HepG2 (cell line): Measurements from ENCODE around the gene SYNGAP1. TPM values are rescaled to one million over a fixed set of nuclear protein-coding genes. Genes with fewer than 3 reads are reported as not detected.

ENCODE experiments used
- ATF1 ChIP-seq: IDR thresholded peaks from 2 replicates; pipeline ENCODE4 v1.6.1; 2016; ENCODE audit warnings: mild to moderate bottlenecking, control low read depth
- EP300 ChIP-seq, 3 experiments: sonication (generic) in 1 of 3; formaldehyde crosslinking in 1 of 3; IDR thresholded peaks; 2 replicates each; pipeline versions ENCODE4 v1.5.1 to v1.6.1; 2011 to 2020; ENCODE audit warnings: low read depth in 2 of 3, low read length in 2 of 3, borderline replicate concordance in 1 of 3, improper control_type of control experiment in 1 of 3, mild to moderate bottlenecking in 1 of 3, missing genetic modification reagents in 1 of 3, moderate library complexity in 1 of 3
- GABPA ChIP-seq, 2 experiments: IDR thresholded peaks; 2 replicates each; pipeline ENCODE4 v1.6.1; 2011 to 2016; ENCODE audit warnings: low read depth in 2 of 2, low read length in 1 of 2, missing biosample characterization in 1 of 2, missing genetic modification characterization in 1 of 2
- HNRNPL ChIP-seq: fragments of 200-400 bp; formaldehyde crosslinking; IDR thresholded peaks from 2 replicates; pipeline ENCODE4 v1.6.1; 2017; ENCODE audit warnings: mild to moderate bottlenecking, low read depth, low read length
- MZF1 ChIP-seq: sonication (generic); formaldehyde crosslinking; IDR thresholded peaks from 2 replicates; pipeline ENCODE4 v1.8.1; 2023; ENCODE audit warnings: mild to moderate bottlenecking, missing genetic modification reagents, borderline replicate concordance
- REPIN1 ChIP-seq: sonication (generic); formaldehyde crosslinking; IDR thresholded peaks from 2 replicates; pipeline ENCODE4 v1.8.0; 2022; ENCODE audit warnings: missing genetic modification reagents, low read depth, mild to moderate bottlenecking, borderline replicate concordance
- SALL1 ChIP-seq: sonication (generic); formaldehyde crosslinking; IDR thresholded peaks from 2 replicates; pipeline ENCODE4 v1.8.0; 2022; ENCODE audit warnings: mild to moderate bottlenecking, missing genetic modification reagents
- SNAPC4 ChIP-seq: sonication (generic); formaldehyde crosslinking; IDR thresholded peaks from 2 replicates; pipeline ENCODE4 v1.4.0; 2020; ENCODE audit warnings: mild to moderate bottlenecking, missing genetic modification reagents
- THYN1 ChIP-seq: sonication (generic); formaldehyde crosslinking; IDR thresholded peaks from 2 replicates; pipeline ENCODE4 v1.8.1; 2023; ENCODE audit warnings: low read depth, mild to moderate bottlenecking, moderate library complexity, missing genetic modification reagents, borderline replicate concordance
- ZBTB2 ChIP-seq: sonication (generic); formaldehyde crosslinking; IDR thresholded peaks from 2 replicates; pipeline ENCODE4 v1.8.0; 2022; ENCODE audit warnings: low read depth, missing genetic modification reagents
- ZBTB4 ChIP-seq: sonication (generic); formaldehyde crosslinking; IDR thresholded peaks from 2 replicates; pipeline ENCODE4 v1.4.0; 2020; ENCODE audit warnings: missing genetic modification reagents, mild to moderate bottlenecking, borderline replicate concordance
- ZBTB42 ChIP-seq: sonication (generic); formaldehyde crosslinking; IDR thresholded peaks from 2 replicates; pipeline ENCODE4 v1.5.0; 2020; ENCODE audit warnings: mild to moderate bottlenecking, missing genetic modification reagents
- ZNF770 ChIP-seq: sonication (generic); formaldehyde crosslinking; IDR thresholded peaks from 2 replicates; pipeline ENCODE4 v1.5.0; 2020; ENCODE audit warnings: mild to moderate bottlenecking, missing genetic modification reagents
- polyA plus RNA-seq, 8 experiments: library from polyadenylated mRNA; depleted of rRNA in 3 of 8; stranded (reverse) in 7 of 8; unstranded in 1 of 8; fragments of >200 nt; fragmentation: Illumina TruSeq in 4 of 8; extraction: Trizol in 4 of 8; gene quantifications; 2 replicates each; pipeline versions ENCODE4 v1.2.1 to v1.2.3, GENCODE V29; 2011 to 2016; ENCODE audit warnings: low read depth in 4 of 8, missing spikeins in 1 of 8, mixed read lengths in 1 of 8; ENCODE audit not compliant: insufficient read depth in 1 of 8
- total RNA-seq, 5 experiments: library from RNA; depleted of rRNA; stranded (reverse); fragments of >200 nt; fragmentation: Illumina TruSeq; extraction: Trizol; gene quantifications; 2 replicates each; pipeline ENCODE4 v1.2.3, GENCODE V29; 2016; ENCODE audit warnings: low read depth in 1 of 5

Gene SYNGAP1
- total and polyA plus RNA-seq, 2 of the 13 experiments (the other 11 are each of a cell fraction or from before 2014, with no cell fraction given) = 0.75 to 1.1 TPM

DNA sequence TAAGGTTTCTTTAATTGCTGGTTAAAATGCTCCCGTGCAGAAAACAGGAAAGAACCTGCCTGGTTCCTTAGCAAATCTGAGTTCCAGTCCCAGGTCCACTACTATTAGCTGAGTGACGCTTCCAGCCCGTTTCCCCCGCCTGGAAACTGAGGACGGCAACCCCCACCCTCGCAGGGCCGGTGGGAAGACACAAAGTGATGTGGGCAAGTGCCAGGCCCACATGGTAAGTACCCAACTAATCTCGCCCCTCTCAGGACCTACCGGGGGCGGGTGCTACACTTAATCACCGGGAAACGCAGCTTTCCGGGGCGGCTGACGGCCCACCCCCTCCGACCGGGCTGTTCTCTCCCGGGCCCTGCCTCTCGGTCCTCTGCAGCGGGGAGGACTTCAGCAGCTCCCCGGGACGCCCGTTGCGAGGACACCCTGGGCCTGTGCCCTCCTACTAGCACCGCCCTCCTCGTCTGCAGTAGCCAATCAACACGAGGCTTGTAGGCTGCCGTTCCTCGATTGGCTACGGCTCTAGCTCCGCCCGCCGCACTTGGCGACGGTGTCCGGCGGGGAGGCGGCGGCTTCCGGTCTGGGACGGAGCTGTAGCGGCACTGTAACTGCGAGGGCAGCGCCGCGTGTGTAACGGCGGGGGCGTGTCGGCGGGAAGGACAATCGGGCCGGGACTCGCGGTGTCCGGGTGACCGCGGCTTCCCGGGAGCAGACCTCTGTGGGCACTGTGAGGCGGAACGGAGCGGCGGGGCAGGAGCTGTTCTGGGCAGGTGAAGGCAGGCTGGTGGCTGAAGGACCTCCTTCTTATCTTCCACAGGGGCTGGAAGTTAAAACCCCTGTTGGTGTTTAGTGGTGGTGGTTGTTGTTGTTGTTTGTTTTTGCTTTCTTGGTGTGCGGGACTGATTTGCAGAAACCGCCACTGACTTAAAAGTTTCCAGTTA lies 34.4 kb downstream of the SYNGAP1 start, which contains the start of gene ZBTB9 (continued):
- peak; percentile 81 for TF ChIP-seq SNAPC4 (CRISPR knock-in tag)
- TF ChIP-seq ZBTB4 = 0 out of 2 replicates have a peak, but pooled peaks have one; percentile 77
- no peak for TF ChIP-seq EP300 (IDR thresholded peaks at IDR 0.05; ENCODE audit: low read depth in 2 of 2, low read length in 2 of 2)
- 0 out of 2 replicates have a peak, but pooled peaks have one; percentile 14 for TF ChIP-seq EP300 (CRISPR knock-in tag; IDR thresholded peaks at IDR 0.05; ENCODE audit: borderline replicate concordance)
- TF ChIP-seq ZBTB42 (CRISPR knock-in tag) = peak; percentile 32; the same call in 1 of the 2 replicates
- TF ChIP-seq THYN1 = 0 out of 2 replicates have a peak, but pooled peaks have one; percentile 62
- peak; percentile 88 for TF ChIP-seq HNRNPL
- peak; percentile 96 for TF ChIP-seq ZBTB2 (CRISPR knock-in tag)
- peak; percentile 100 for TF ChIP-seq GABPA (IDR thresholded peaks at IDR 0.05; ENCODE audit: low read depth, low read length)
- TF ChIP-seq GABPA (CRISPR knock-in tag; IDR thresholded peaks at IDR 0.05; ENCODE audit: low read depth) = peak; percentile 96
- peak; percentile 68; the same call in 1 of the 2 replicates for TF ChIP-seq MZF1 (CRISPR knock-in tag)
- TF ChIP-seq ZNF770 (CRISPR knock-in tag) = peak; percentile 56; the same call in 1 of the 2 replicates
- peak; percentile 92; the same call in 1 of the 2 replicates for TF ChIP-seq REPIN1 (CRISPR knock-in tag)
- peak; percentile 89 for TF ChIP-seq ATF1 (CRISPR knock-in tag)
- peak; percentile 93 for TF ChIP-seq SALL1 (CRISPR knock-in tag)
